ENCODE measurements around the gene HIP1R.
"Not testable (repeated sequence)": the region's sequence is repeated elsewhere in the genome, so short reads cannot be mapped to it uniquely, and the experiment has no call there.

Gene HIP1R

GRCh38 chr12:122896662-122897061, 61.4 kb downstream of the HIP1R start:
- no peak for DNase-seq

GRCh38 chr12:122899887-122900286, 64.6 kb downstream of the HIP1R start:
- no peak for DNase-seq

- no peak for DNase-seq
Observed at GRCh38 chr12:122902854-122903692, 67.8 kb downstream of the HIP1R start.

- DNase-seq: no peak
Observed at GRCh38 chr12:122903693-122904034, 68.4 kb downstream of the HIP1R start.

GRCh38 chr12:122905258-122905657, 70.0 kb downstream of the HIP1R start:
- not testable (repeated sequence) for DNase-seq

- no peak for DNase-seq
Observed at GRCh38 chr12:122908915-122909314, 73.7 kb downstream of the HIP1R start.

- no peak for DNase-seq
Observed at GRCh38 chr12:122909442-122910288, 74.4 kb downstream of the HIP1R start.
